Measurements from ENCODE around the gene RNF113B.

RNF113B gene

GRCh38 chr13:98156259-98156658 lies 20.8 kb downstream of the RNF113B start:
- no peak overlapping the region for H2AFZ ChIP-seq (ENCODE audit: low read length, unreplicated experiment)
- H3K4me3 ChIP-seq (ENCODE audit: low read depth, low read length) = no peak overlapping the region
- peaks cover 7% of the 10 kb centered on the region for H3K4me1 ChIP-seq (ENCODE audit: control insufficient read depth, insufficient read depth, low read length, unreplicated experiment)
- no peak overlapping the region for H3K27ac ChIP-seq (ENCODE audit: low read depth, low read length)
- peaks cover 4% of the 10 kb centered on the region; the same call in 1 of the 2 replicates for H3K36me3 ChIP-seq (ENCODE audit: insufficient read depth, low read length)
- peaks cover 6% of the 10 kb centered on the region for H3K79me2 ChIP-seq (ENCODE audit: control insufficient read depth, insufficient read depth, low read length, unreplicated experiment)
- no peaks in the 10 kb centered on the region for H3K27me3 ChIP-seq (ENCODE audit: insufficient read depth, low read length)

GRCh38 chr13:98155475-98156109 lies 21.5 kb downstream of the RNF113B start:
- no peak overlapping the region for H3K27ac ChIP-seq (ENCODE audit: low read depth, low read length)
- no peaks in the 10 kb centered on the region for H3K27me3 ChIP-seq (ENCODE audit: insufficient read depth, low read length)
- no peak overlapping the region for H3K4me3 ChIP-seq (ENCODE audit: low read depth, low read length)
- no peak overlapping the region for H2AFZ ChIP-seq (ENCODE audit: low read length, unreplicated experiment)
- peaks cover 6% of the 10 kb centered on the region for H3K79me2 ChIP-seq (ENCODE audit: control insufficient read depth, insufficient read depth, low read length, unreplicated experiment)
- peaks cover 4% of the 10 kb centered on the region; the same call in 1 of the 2 replicates for H3K36me3 ChIP-seq (ENCODE audit: insufficient read depth, low read length)
- peaks cover 7% of the 10 kb centered on the region for H3K4me1 ChIP-seq (ENCODE audit: control insufficient read depth, insufficient read depth, low read length, unreplicated experiment)

DNA sequence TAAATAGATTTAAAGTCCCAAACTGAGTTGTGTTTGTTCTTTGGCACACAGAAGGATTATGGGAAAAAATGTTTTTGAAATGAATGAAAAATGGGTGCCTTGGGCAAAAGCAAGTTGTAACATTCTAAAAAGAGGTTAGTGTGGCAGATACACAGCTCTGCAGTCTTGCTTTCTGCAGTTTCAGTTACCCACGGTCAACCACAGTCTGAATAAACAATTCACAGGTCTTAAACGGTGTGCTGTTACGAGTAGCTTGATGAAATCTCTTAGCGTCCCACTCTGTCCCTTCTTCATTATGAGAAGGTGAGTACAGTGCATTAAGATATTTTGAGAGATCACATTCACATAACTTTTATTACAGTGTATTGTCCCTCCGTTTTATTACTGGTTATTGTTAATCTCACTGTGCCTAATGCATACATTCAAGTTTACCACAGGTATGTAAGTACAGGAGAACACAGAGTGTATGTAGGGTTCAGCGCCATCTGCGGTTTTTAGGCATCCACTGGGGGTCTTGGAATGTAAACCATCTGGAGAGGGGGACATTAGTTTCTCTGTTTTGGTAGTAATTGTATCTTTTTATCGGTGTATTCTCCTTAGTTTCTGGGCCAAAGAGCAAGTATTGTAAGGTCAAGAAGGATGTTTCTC lies 26.1 kb downstream of the RNF113B start:
- no peaks in the 10 kb centered on the region for H3K27me3 ChIP-seq (ENCODE audit: insufficient read depth, low read length)
- no peak overlapping the region for H3K27ac ChIP-seq (ENCODE audit: low read depth, low read length)
- H3K79me2 ChIP-seq (ENCODE audit: control insufficient read depth, insufficient read depth, low read length, unreplicated experiment) = peaks cover 26% of the 10 kb centered on the region
- no peak overlapping the region for H2AFZ ChIP-seq (ENCODE audit: low read length, unreplicated experiment)
- H3K36me3 ChIP-seq (ENCODE audit: insufficient read depth, low read length) = no peaks in the 10 kb centered on the region
- no peak overlapping the region for H3K4me3 ChIP-seq (ENCODE audit: low read depth, low read length)
- peaks cover 14% of the 10 kb centered on the region for H3K4me1 ChIP-seq (ENCODE audit: control insufficient read depth, insufficient read depth, low read length, unreplicated experiment)

DNA sequence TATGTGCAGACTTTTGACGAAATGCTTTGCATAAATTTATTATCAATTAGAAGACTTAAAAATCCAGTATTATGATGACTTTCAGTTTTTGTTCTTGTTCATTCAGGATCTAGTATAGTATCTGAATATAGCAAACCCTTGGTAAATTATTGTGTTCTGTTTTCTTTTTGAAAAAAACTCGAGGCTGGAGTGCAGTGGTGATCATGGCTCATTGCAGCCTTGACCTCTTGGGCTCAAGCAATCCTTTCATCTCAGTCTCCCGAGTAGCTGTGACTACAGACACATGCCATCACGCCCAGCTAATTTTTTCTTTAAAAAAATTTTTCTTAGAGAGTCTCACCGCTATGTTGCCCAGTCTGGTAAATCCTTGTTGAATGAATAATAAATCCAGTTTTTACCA lies 29.5 kb downstream of the RNF113B start:
- Histone ChIP-seq H3K79me2 (ENCODE audit: control insufficient read depth, insufficient read depth, low read length, unreplicated experiment) (peaks cover 39% of the 10 kb centered on the region), H3K4me1 (ENCODE audit: control insufficient read depth, insufficient read depth, low read length, unreplicated experiment) (peaks cover 21% of the 10 kb centered on the region), H3K27ac (ENCODE audit: low read depth, low read length) (no peak overlapping the region)

DNA sequence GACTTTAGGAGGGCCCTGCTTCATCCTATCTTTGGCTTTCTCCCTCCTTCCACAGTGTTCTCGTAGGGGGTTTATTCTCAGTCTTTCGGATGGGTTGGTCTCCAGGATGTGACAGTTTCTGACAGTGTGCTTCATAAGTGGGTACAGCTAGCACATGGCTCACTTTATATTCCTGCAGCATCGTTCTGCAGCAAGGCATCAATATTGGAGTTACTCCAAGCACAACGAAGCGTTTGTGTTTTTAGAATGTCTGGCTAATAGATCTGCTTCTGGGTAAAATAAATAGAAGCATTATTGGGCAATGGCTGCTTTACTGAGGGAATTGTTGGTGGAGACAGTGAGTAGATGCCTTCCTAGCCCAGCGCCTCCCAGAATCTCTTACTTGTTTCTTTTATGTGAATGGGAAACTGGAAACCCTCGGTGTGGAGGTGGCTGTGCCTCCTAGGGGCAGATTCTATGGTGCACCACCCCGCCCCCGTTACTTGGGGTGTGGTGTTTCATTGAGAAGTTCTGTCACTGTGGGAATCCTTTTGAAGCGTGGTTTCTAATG lies 32.2 kb downstream of the RNF113B start:
- H3K27me3 ChIP-seq (ENCODE audit: insufficient read depth, low read length) = no peaks in the 10 kb centered on the region
- H3K36me3 ChIP-seq (ENCODE audit: insufficient read depth, low read length) = no peaks in the 10 kb centered on the region
- H3K79me2 ChIP-seq (ENCODE audit: control insufficient read depth, insufficient read depth, low read length, unreplicated experiment) = peaks cover 39% of the 10 kb centered on the region
- H3K4me1 ChIP-seq (ENCODE audit: control insufficient read depth, insufficient read depth, low read length, unreplicated experiment) = peaks cover 21% of the 10 kb centered on the region
- H3K4me3 ChIP-seq (ENCODE audit: low read depth, low read length) = peak overlapping the region; percentile 86
- peak overlapping the region; percentile 15; the same call in 1 of the 2 replicates for H3K27ac ChIP-seq (ENCODE audit: low read depth, low read length)
- H2AFZ ChIP-seq (ENCODE audit: low read length, unreplicated experiment) = peak overlapping the region; percentile 87

More for the DNA sequence above, 29.5 kb downstream of the RNF113B start:
- Histone ChIP-seq H3K27me3 (ENCODE audit: insufficient read depth, low read length) (no peaks in the 10 kb centered on the region), H2AFZ (ENCODE audit: low read length, unreplicated experiment) (no peak overlapping the region), H3K4me3 (ENCODE audit: low read depth, low read length) (no peak overlapping the region), H3K36me3 (ENCODE audit: insufficient read depth, low read length) (no peaks in the 10 kb centered on the region)

- Histone ChIP-seq H2AFZ (ENCODE audit: low read length, unreplicated experiment) (peak overlapping the region; percentile 87), H3K79me2 (ENCODE audit: control insufficient read depth, insufficient read depth, low read length, unreplicated experiment) (peaks cover 36% of the 10 kb centered on the region), H3K4me3 (ENCODE audit: low read depth, low read length) (peak overlapping the region; percentile 86), H3K27me3 (ENCODE audit: insufficient read depth, low read length) (no peaks in the 10 kb centered on the region), H3K4me1 (ENCODE audit: control insufficient read depth, insufficient read depth, low read length, unreplicated experiment) (peaks cover 21% of the 10 kb centered on the region), H3K27ac (ENCODE audit: low read depth, low read length) (peak overlapping the region; percentile 7; the same call in 1 of the 2 replicates), H3K36me3 (ENCODE audit: insufficient read depth, low read length) (no peaks in the 10 kb centered on the region)
These were observed 32.9 kb downstream of the RNF113B start for GRCh38 chr13:98144027-98144741.

DNA sequence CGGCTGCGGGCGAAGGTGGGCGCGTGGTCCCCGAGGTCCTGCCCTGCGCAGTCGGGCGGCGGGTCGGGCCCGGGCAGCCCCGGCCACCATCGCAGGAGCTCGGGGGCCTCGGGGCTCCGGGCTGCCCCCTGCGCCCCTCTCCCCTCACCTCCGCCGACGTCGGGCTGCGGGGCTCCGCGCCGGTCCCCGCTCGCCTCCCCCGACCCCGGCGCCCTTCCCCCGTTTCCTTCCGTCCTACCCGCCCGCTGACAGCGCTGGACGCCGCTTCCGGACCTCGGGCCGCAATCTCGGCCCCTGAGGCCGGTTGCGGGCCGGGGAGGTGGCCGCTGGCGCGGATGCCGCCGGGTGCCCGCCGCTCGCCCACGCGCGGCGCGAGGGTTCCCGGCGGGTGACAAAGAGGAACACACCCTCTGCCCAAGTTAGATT lies 33.5 kb downstream of the RNF113B start:
- no peaks in the 10 kb centered on the region for H3K27me3 ChIP-seq (ENCODE audit: insufficient read depth, low read length)
- H2AFZ ChIP-seq (ENCODE audit: low read length, unreplicated experiment) = peak overlapping the region; percentile 87
- peaks cover 21% of the 10 kb centered on the region for H3K4me1 ChIP-seq (ENCODE audit: control insufficient read depth, insufficient read depth, low read length, unreplicated experiment)
- peaks cover 35% of the 10 kb centered on the region for H3K79me2 ChIP-seq (ENCODE audit: control insufficient read depth, insufficient read depth, low read length, unreplicated experiment)
- H3K36me3 ChIP-seq (ENCODE audit: insufficient read depth, low read length) = no peaks in the 10 kb centered on the region
- H3K27ac ChIP-seq (ENCODE audit: low read depth, low read length) = peak overlapping the region; percentile 0; the same call in 1 of the 2 replicates
- H3K4me3 ChIP-seq (ENCODE audit: low read depth, low read length) = peak overlapping the region; percentile 86

GRCh38 chr13:98143157-98143553 lies 33.9 kb downstream of the RNF113B start:
- Histone ChIP-seq H3K36me3 (ENCODE audit: insufficient read depth, low read length) (no peaks in the 10 kb centered on the region), H3K27ac (ENCODE audit: low read depth, low read length) (peak overlapping the region; percentile 0; the same call in 1 of the 2 replicates), H3K79me2 (ENCODE audit: control insufficient read depth, insufficient read depth, low read length, unreplicated experiment) (peaks cover 30% of the 10 kb centered on the region), H3K27me3 (ENCODE audit: insufficient read depth, low read length) (no peaks in the 10 kb centered on the region), H3K4me3 (ENCODE audit: low read depth, low read length) (peak overlapping the region; percentile 86), H2AFZ (ENCODE audit: low read length, unreplicated experiment) (peak overlapping the region; percentile 68), H3K4me1 (ENCODE audit: control insufficient read depth, insufficient read depth, low read length, unreplicated experiment) (peaks cover 21% of the 10 kb centered on the region)

DNA sequence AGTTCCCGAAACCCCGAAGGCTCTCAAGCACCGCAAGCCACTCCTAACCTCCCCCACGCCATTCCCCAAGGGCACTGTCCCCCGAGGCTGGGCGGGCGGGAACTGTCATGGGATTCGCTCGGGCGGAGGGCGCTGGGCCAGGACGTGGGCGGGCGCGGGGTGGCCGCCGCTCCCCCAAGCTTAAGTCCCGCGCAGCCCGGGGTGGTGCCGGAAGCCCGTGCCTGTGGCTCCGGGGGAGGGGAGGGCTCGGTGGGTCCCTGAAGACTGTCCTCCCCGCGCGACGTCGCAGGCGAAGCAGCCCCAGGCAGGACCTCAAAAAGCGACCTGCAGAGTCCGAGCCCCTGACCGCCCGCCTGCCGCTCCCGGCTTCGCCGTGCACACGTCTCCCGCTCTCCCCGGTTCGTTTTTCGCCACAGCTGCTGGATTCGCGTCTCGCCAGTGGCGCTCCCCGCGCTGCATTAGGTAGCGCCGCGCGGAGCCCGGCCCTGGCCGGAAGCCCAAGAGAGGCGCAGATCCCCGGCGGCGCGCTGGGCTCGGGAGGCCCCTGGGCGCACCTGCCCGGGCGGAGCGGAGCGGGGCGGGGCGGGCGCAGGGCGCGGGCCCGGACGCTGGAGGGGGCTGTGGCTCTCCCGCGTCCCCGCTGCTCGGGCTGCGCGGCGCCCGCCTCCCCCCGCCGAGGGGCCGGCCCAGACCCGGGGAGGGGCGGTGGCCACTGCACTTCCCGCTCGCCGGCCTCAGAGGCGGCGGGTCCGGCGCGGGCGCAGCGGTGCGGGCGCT lies 34.5 kb downstream of the RNF113B start, which contains the start of gene FARP1:
FARP1 (plus strand) TSS at position 715 of the 777 bp plus-strand sequence. CDS start 70,149 bp downstream, outside the sequence.
- Histone ChIP-seq H3K4me3 (ENCODE audit: low read depth, low read length) (peak within 1 kb of the TSS; percentile 86), H3K27ac (ENCODE audit: low read depth, low read length) (peak within 1 kb of the TSS; percentile 0; the same call in 1 of the 2 replicates), H2AFZ (ENCODE audit: low read length, unreplicated experiment) (peak within 1 kb of the TSS; percentile 87)

More for the DNA sequence above, 34.5 kb downstream of the RNF113B start, which contains the start of gene FARP1:
- Histone ChIP-seq H3K36me3 (ENCODE audit: insufficient read depth, low read length) (no peaks in the 10 kb centered on the region), H3K4me1 (ENCODE audit: control insufficient read depth, insufficient read depth, low read length, unreplicated experiment) (peaks cover 21% of the 10 kb centered on the region), H3K79me2 (ENCODE audit: control insufficient read depth, insufficient read depth, low read length, unreplicated experiment) (peaks cover 28% of the 10 kb centered on the region), H3K27me3 (ENCODE audit: insufficient read depth, low read length) (no peaks in the 10 kb centered on the region)

Data from ACC112 (cell line).